Measurements from ENCODE around the gene SLIRP. TPM values are rescaled to one million over a fixed set of nuclear protein-coding genes. Genes with fewer than 3 reads are reported as not detected.

The SLIRP gene
- total RNA-seq, 2 experiments from 2014 or later, result 134 to 149 TPM

DNA sequence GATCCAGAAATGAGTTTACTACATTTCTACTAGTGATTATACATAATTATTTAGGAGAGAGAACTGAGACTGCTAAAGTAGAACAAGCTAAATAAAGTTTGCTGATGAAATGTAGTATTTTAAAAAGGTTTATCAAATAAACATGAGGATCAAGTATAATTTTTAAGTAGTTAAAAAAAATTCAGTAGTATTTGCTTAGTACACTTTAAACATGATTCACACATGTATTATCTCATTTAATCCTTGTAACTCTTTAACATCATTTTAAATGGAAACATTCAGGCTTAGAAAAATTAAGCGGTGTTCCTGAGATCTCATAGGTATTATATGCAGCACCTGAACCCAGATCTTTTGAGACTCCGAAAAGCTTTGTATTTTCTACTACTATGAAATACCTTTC, 44.4 kb downstream of the SLIRP start:
- no peaks in the 10 kb centered on the region for H3K9me3 Mint-ChIP-seq
- H3K27ac Mint-ChIP-seq, result no peak overlapping the region
- no peak for DNase-seq
- peaks cover 32% of the 10 kb centered on the region for H3K36me3 Mint-ChIP-seq (ENCODE audit: low read depth)
- CTCF ChIA-PET, result interaction anchor here (0.6 to 1.2 kb wide), 6 partner anchors 10 to 88 kb away, joined by 3 to 4 read pairs (median 3); no protein-coding TSS in a partner anchor
- H3K27me3 Mint-ChIP-seq (ENCODE audit: low read depth), result no peaks in the 10 kb centered on the region
- H3K4me1 Mint-ChIP-seq (ENCODE audit: low read depth), result peaks cover 26% of the 10 kb centered on the region
- intact Hi-C loops (cut with micrococcal nuclease), result loop anchor here (5.0 kb wide), 1 partner anchor 35 kb away; no protein-coding TSS in a partner anchor
- no peak overlapping the region for H3K4me3 Mint-ChIP-seq

DNA sequence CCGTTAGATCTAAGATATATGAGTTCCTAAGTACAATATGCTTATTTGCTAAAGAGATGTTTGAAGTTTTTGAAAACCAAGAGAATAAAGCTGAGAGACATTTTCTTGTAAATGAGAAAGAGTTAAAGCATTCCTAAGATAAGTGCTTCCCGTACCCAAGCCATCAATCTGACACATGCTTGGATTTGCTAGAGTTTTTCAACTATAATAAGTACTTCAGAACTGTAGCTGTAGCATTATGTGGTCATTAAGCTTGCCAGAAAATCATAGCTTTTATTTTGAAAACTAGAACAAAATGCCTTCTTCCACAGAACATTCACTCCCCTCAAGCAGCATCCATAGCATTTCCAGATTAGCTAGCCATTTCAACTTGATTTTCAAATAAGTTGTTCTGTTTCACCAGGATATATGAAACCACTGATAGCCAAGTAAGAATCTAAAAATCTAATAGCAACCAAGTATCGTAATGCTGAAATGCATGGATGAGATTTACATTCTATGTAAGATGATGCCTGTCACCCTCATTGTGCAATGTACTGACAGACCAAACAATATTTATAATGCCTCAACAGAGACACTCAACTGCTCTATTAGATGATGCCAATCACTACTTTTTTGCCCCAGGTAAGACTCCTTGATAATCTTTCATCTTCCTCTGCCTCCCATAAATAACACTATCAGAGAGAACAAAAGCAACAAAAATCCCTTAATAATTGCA, 45.1 kb downstream of the SLIRP start:
- Mint-ChIP-seq H3K4me1 (ENCODE audit: low read depth) (peaks cover 32% of the 10 kb centered on the region), H3K27ac (no peak overlapping the region), H3K36me3 (ENCODE audit: low read depth) (peaks cover 32% of the 10 kb centered on the region), H3K4me3 (no peak overlapping the region), H3K9me3 (no peaks in the 10 kb centered on the region), H3K27me3 (ENCODE audit: low read depth) (no peaks in the 10 kb centered on the region)
- CTCF ChIA-PET, result interaction anchor here (0.6 to 1.2 kb wide), 5 partner anchors 11 to 87 kb away, joined by 3 to 4 read pairs (median 3); no protein-coding TSS in a partner anchor
- no peak for DNase-seq
- intact Hi-C loops (cut with micrococcal nuclease), result loop anchor here (5.0 kb wide), 1 partner anchor 36 kb away; no protein-coding TSS in a partner anchor

DNA sequence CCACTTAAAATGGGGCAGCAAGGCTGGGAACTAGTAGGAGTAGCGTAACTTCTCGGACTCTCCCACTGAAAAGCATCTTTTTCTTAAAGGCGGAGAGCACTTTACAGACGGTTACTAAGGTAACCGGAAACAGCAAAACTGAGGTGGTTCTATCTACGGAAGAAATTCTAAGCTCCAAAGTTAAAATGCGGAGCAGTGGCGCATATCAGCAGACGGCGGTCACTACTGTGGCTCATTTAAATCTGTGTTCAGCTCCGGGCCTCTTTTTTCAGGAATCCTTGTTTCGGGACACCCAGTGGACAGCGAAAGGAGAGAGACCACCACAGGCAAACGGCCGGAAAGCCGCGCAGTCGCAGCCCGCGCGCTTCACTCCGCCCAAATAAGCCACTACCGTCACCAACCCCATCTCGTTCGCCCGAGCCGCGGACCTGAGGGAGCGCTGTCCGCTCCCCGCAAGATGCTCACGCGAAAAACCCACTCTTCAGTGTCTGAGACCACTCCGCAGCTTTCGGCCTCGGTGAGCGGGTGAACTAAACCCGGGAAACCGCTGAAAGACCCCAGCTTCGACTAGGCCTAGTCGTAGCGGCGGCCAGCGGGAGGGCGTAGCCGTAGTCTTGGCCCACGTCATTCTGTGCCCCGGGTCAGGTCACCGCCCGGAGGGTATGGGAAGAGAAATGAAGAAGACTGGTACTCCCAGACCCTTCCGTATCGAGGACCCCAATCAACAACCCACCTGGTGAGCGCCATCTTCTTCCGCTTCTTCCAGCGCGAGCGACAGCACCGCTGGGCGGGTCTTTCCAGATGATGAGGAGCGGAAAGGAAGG, 52.7 kb downstream of the SLIRP start, which contains the start of gene SNW1:
SNW1 (minus strand) TSS at position 776 of the 824 bp plus-strand sequence; CDS start at position 747, 29 bp downstream.
- H3K36me3 Mint-ChIP-seq (ENCODE audit: low read depth), result peaks cover 17% of the 10 kb centered on the region
- peak within 1 kb of the TSS; percentile 95 for H3K27ac Mint-ChIP-seq
- peaks cover 32% of the 10 kb centered on the region for H3K4me1 Mint-ChIP-seq (ENCODE audit: low read depth)
- CTCF ChIA-PET, result interaction anchor here (0.6 to 1.7 kb wide), 3 partner anchors 19 to 643 kb away, joined by 4 to 6 read pairs (median 4); partner anchors contain the start of gene ADCK1
- H3K9me3 Mint-ChIP-seq, result no peaks in the 10 kb centered on the region
- peak within 1 kb of the TSS; percentile 94 for H3K4me3 Mint-ChIP-seq
- intact Hi-C loops (cut with micrococcal nuclease), result loop anchor here (1.0 to 5.0 kb wide), 8 partner anchors 40 to 662 kb away; partner anchors contain the start of genes ADCK1, ALKBH1, CIPC and GSTZ1
- peak; percentile 95 for DNase-seq
- H3K27me3 Mint-ChIP-seq (ENCODE audit: low read depth), result no peaks in the 10 kb centered on the region

DNA sequence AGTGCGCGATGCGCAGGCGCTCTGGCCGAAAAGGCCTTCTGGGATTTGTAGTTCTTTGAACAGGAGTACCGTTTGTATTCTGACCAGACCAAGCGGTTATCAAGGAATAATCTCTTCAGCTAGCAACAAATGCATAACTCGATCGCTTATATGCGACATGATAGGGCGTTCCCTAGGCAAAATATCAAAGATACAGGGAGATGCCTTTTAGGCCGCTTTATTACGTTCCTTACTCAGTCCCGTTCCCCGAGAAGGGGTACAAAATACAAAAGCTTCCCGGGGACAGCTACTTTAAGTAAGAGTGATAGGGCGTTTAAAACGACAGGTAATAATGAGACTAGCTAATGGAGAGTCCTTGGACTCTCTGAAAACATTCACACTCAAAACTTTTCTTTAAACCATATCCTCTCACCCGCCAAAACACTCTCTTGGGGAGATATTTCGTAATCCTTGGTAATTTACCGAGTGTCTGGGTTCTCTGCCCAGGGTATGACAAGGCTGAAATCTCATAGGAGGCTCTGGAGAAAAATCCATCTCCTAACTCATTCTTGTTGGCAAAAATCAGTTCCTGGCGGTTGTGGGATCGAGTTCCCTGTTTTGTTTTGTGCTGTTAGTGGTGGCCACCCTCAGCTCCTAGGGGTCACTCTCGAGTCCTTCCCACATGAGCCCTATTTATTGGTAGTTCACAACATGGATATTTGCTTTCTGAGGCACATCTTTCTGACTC, 53.5 kb downstream of the SLIRP start:
- peak overlapping the region; percentile 94 for H3K4me3 Mint-ChIP-seq
- H3K36me3 Mint-ChIP-seq (ENCODE audit: low read depth), result peaks cover 16% of the 10 kb centered on the region
- H3K27ac Mint-ChIP-seq, result peak overlapping the region; percentile 95
- no peaks in the 10 kb centered on the region for H3K9me3 Mint-ChIP-seq
- DNase-seq, result peak; percentile 17
- H3K4me1 Mint-ChIP-seq (ENCODE audit: low read depth), result peaks cover 28% of the 10 kb centered on the region
- CTCF ChIA-PET, result interaction anchor here (0.7 to 1.7 kb wide), 4 partner anchors 9 to 38 kb away, joined by 3 to 6 read pairs (median 4); partner anchors contain the start of gene ADCK1
- intact Hi-C loops (cut with micrococcal nuclease), result loop anchor here (1.0 to 5.0 kb wide), 8 partner anchors 39 to 663 kb away; partner anchors contain the start of genes ADCK1, ALKBH1, CIPC and GSTZ1
- H3K27me3 Mint-ChIP-seq (ENCODE audit: low read depth), result no peaks in the 10 kb centered on the region

DNA sequence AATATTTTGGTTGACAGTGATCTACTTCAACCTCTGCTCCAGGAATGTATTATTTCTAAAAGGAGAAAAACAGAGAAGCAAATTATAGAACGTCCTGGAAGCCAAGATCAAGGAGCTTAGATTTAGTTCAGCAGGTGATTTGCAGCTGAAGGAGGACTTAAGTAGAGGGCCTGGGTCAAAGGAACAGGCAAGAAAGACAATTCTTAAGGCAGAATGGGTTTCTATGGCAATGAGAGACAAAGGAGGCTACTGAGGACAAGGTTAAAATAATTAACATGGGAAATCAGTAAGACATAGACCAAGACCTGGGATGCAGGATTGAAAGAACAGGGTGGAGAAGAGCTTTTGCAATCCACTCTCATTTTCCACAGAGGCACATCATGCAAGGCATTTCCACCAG, 55.4 kb downstream of the SLIRP start:
- H3K4me3 Mint-ChIP-seq, result no peak overlapping the region

DNA sequence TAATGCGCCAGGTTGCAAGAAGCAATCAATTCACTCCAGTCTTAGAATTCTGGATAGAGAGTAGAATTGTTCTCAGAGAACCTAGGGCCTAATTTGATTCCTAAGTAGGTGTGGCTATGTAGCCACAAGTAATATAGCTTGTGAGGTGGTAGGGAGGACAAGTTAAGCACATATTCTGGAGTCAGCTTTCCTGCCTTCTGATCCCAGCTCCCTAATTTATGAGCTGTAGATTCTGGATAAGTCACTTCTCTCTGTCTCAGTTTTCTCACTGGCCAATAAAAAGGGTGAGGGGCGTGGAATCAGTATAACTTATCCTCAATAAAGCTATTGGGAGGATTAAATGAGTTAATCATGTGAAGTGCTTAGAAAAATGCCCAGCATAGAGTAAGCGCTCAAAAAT, 56.1 kb downstream of the SLIRP start:
- no peak overlapping the region for H3K4me3 Mint-ChIP-seq
- peaks cover 4% of the 10 kb centered on the region for H3K36me3 Mint-ChIP-seq (ENCODE audit: low read depth)
- DNase-seq, result no peak
- intact Hi-C loops (cut with micrococcal nuclease), result loop anchor here (5.0 kb wide), 1 partner anchor 167 kb away; no protein-coding TSS in a partner anchor
- H3K27ac Mint-ChIP-seq, result no peak overlapping the region
- CTCF ChIA-PET, result no interaction called here
- H3K27me3 Mint-ChIP-seq (ENCODE audit: low read depth), result no peaks in the 10 kb centered on the region
- no peaks in the 10 kb centered on the region for H3K9me3 Mint-ChIP-seq
- H3K4me1 Mint-ChIP-seq (ENCODE audit: low read depth), result peaks cover 14% of the 10 kb centered on the region

More for the DNA sequence above, 55.4 kb downstream of the SLIRP start:
- intact Hi-C loops (cut with micrococcal nuclease), result loop anchor here (5.0 kb wide), 1 partner anchor 166 kb away; no protein-coding TSS in a partner anchor
- H3K4me1 Mint-ChIP-seq (ENCODE audit: low read depth), result peaks cover 20% of the 10 kb centered on the region
- H3K27ac Mint-ChIP-seq, result no peak overlapping the region
- H3K36me3 Mint-ChIP-seq (ENCODE audit: low read depth), result peaks cover 11% of the 10 kb centered on the region
- no peak for DNase-seq
- no peaks in the 10 kb centered on the region for H3K9me3 Mint-ChIP-seq
- CTCF ChIA-PET, result no interaction called here
- H3K27me3 Mint-ChIP-seq (ENCODE audit: low read depth), result no peaks in the 10 kb centered on the region

Other genes with a start within 250 kb of the SLIRP start
- gene ISM2, start 209.3 kb upstream of the SLIRP start, total RNA-seq, result not detected
- gene SPTLC2, start 91.5 kb upstream of the SLIRP start, total RNA-seq, result 10 to 100 TPM; 16.1 to 18.1 TPM
- gene ALKBH1, start 80 bp upstream of the SLIRP start, total RNA-seq, result 10 to 100 TPM; 13.5 to 14.5 TPM
- 100 to 1,000 TPM; 117 to 129 TPM for gene SNW1, start 53.1 kb downstream of the SLIRP start, total RNA-seq
- 1 to 10 TPM; 4.2 to 5.1 TPM for gene ADCK1, start 92.0 kb downstream of the SLIRP start, total RNA-seq

All from activated naive CD4-positive, alpha-beta T cell treated with anti-CD3 and anti-CD28 coated beads for 36 hours (primary cell).